Liver (tissue), 3 donors: ENCODE results near the gene ULK3.

Experiments used
- FOXA1 ChIP-seq: IDR thresholded peaks from 2 replicates; pipeline ENCODE4 v1.6.1; 2016; ENCODE audit warnings: antibody characterized with exemption
- JUND ChIP-seq, 2 donors: IDR thresholded peaks; 2 replicates each; pipeline ENCODE4 v1.6.1; 2016; ENCODE audit warnings: antibody characterized with exemption in 2 of 2
- RAD21 ChIP-seq, 2 donors: IDR thresholded peaks; 2 replicates each; pipeline ENCODE4 v1.6.1; 2016; ENCODE audit warnings: antibody characterized with exemption in 2 of 2, mild to moderate bottlenecking in 2 of 2
- TF ChIP-seq, protein P1 (sequence below): fragments of 150-350 bp; IDR thresholded peaks from 2 replicates; pipeline ENCODE4 v1.5.1; 2017; ENCODE audit warnings: improper control_type of control experiment, low read depth, low read length; ENCODE audit not compliant: missing input control
- TF ChIP-seq, protein P2 (sequence below): IDR thresholded peaks from 2 replicates; pipeline ENCODE4 v1.6.1; 2016; ENCODE audit warnings: antibody characterized with exemption
- TF ChIP-seq, protein P3 (sequence below): IDR thresholded peaks from 2 replicates; pipeline ENCODE4 v1.6.1; 2016; ENCODE audit warnings: antibody characterized with exemption
- donor health status: healthy.
- donor health status: healthy.

DNA sequence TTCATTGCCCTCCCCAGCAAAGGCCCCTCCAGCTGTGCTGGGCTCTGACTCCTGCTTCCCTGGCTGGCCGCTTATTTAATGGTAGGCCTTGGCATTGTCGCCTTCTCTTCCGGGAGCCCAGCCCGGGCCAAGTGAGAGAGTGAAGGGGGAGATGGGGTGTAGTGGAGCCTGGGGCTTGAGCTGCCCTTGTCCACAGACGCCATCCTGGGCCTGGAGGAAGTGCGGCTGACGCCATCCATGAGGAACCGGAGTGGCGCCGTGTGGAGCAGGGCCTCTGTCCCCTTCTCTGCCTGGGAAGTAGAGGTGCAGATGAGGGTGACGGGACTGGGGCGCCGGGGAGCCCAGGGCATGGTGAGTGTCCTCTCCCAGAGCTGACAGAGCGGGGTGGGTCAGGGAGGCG is 27.0 kb downstream of the ULK3 start:
- TF ChIP-seq, protein P1, sequence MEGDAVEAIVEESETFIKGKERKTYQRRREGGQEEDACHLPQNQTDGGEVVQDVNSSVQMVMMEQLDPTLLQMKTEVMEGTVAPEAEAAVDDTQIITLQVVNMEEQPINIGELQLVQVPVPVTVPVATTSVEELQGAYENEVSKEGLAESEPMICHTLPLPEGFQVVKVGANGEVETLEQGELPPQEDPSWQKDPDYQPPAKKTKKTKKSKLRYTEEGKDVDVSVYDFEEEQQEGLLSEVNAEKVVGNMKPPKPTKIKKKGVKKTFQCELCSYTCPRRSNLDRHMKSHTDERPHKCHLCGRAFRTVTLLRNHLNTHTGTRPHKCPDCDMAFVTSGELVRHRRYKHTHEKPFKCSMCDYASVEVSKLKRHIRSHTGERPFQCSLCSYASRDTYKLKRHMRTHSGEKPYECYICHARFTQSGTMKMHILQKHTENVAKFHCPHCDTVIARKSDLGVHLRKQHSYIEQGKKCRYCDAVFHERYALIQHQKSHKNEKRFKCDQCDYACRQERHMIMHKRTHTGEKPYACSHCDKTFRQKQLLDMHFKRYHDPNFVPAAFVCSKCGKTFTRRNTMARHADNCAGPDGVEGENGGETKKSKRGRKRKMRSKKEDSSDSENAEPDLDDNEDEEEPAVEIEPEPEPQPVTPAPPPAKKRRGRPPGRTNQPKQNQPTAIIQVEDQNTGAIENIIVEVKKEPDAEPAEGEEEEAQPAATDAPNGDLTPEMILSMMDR = no peak
- TF ChIP-seq FOXA1 (no peak), RAD21 (IDR thresholded peaks at IDR 0.05) (no peak), JUND (IDR thresholded peaks at IDR 0.05) (no peak)
- TF ChIP-seq, protein P2, sequence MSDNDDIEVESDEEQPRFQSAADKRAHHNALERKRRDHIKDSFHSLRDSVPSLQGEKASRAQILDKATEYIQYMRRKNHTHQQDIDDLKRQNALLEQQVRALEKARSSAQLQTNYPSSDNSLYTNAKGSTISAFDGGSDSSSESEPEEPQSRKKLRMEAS = no peak
- TF ChIP-seq, protein P3, sequence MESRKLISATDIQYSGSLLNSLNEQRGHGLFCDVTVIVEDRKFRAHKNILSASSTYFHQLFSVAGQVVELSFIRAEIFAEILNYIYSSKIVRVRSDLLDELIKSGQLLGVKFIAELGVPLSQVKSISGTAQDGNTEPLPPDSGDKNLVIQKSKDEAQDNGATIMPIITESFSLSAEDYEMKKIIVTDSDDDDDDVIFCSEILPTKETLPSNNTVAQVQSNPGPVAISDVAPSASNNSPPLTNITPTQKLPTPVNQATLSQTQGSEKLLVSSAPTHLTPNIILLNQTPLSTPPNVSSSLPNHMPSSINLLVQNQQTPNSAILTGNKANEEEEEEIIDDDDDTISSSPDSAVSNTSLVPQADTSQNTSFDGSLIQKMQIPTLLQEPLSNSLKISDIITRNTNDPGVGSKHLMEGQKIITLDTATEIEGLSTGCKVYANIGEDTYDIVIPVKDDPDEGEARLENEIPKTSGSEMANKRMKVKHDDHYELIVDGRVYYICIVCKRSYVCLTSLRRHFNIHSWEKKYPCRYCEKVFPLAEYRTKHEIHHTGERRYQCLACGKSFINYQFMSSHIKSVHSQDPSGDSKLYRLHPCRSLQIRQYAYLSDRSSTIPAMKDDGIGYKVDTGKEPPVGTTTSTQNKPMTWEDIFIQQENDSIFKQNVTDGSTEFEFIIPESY = no peak
